GM12878 (cell line): ENCODE results near the gene ASGR2. TPM values are rescaled to one million over a fixed set of nuclear protein-coding genes. Genes with fewer than 3 reads are reported as not detected.

Experiments used
- ATAC-seq: fragments of 200-7000 bp; cut with Tn5 transposase; 3 replicates; pipeline ENCODE4 v1.9.1; 2020; ENCODE audit warnings: mild to moderate bottlenecking, moderate library complexity
- BruUV-seq: library from RNA; stranded (reverse); fragments of 400-500 nt; replicated peaks from 2 replicates; lab custom pipeline; 2021; lab: Mats Ljungman, UMichigan
- CTCF ChIA-PET: fragments of 300-600 bp; sonication (Branson Sonifier 250); formaldehyde crosslinking; extraction: SDS; loops from one replicate; lab custom pipeline; 2021; ENCODE audit warnings: inconsistent platforms; lab: Yijun Ruan, JAX
- POLR2A ChIA-PET: fragments of 350-600 bp; formaldehyde crosslinking; extraction: SDS; loops from one replicate; lab custom pipeline; 2021; ENCODE audit warnings: inconsistent platforms; lab: Charles Lee
- RAD21 ChIA-PET: fragments of 300-600 bp; sonication (Branson Sonifier 250); formaldehyde crosslinking; loops from one replicate; lab custom pipeline; 2023; ENCODE audit warnings: antibody characterized with exemption; ENCODE audit not compliant: unreplicated experiment; lab: Charles Lee
- SMC1A ChIA-PET: fragments of 300-600 bp; sonication (Branson Sonifier 250); formaldehyde crosslinking; loops from one replicate; lab custom pipeline; 2023; ENCODE audit not compliant: unreplicated experiment, uncharacterized antibody; lab: Charles Lee
- DNase-seq: peaks from one replicate; pipeline ENCODE4 v3.0.0-alpha.2; 2011; ENCODE audit warnings: low read depth, low spot score
- FAIRE-seq: peaks from 3 replicates; lab custom pipeline; 2011; peaks lifted over from hg19 to GRCh38; lab: Jason Lieb, UNC
- H2AFZ ChIP-seq: 2 replicates; pipeline ENCODE4 v1.6.0; 2011; ENCODE audit warnings: low read depth, low read length, control low read depth; ENCODE audit not compliant: control insufficient read depth
- H3K27ac ChIP-seq: 2 replicates; pipeline ENCODE4 v1.5.1; 2011; ENCODE audit warnings: control low read depth; ENCODE audit not compliant: control insufficient read depth, insufficient read depth
- H3K27me3 ChIP-seq, 2 experiments: replicated peaks in 1 of 2; 2 replicates each; pipeline versions ENCODE4 v1.6.0 to v1.6.1; 2011; ENCODE audit warnings: low read length in 1 of 2; ENCODE audit not compliant: control insufficient read depth in 2 of 2, insufficient read depth in 2 of 2
- H3K36me3 ChIP-seq, 2 experiments: 2 replicates each; pipeline ENCODE4 v1.5.1; 2011; ENCODE audit warnings: low read length in 1 of 2; ENCODE audit not compliant: control insufficient read depth in 2 of 2, insufficient read depth in 2 of 2
- H3K4me1 ChIP-seq: 2 replicates; pipeline ENCODE4 v1.6.1; 2011; ENCODE audit warnings: mild to moderate bottlenecking, low read length, moderate library complexity, mixed read lengths; ENCODE audit not compliant: control insufficient read depth, insufficient read depth
- H3K4me2 ChIP-seq: 2 replicates; pipeline ENCODE4 v1.6.0; 2011; ENCODE audit warnings: control low read depth; ENCODE audit not compliant: control insufficient read depth, insufficient read depth
- H3K4me3 ChIP-seq: fragments of 200-600 bp; sonication (generic); 2 replicates; pipeline ENCODE4 v1.5.1; 2016
- H3K79me2 ChIP-seq: 2 replicates; pipeline ENCODE4 v1.6.0; 2011; ENCODE audit warnings: low read length; ENCODE audit not compliant: control insufficient read depth, insufficient read depth
- H3K9ac ChIP-seq: 2 replicates; pipeline ENCODE4 v1.8.0; 2011; ENCODE audit warnings: low read length, control low read depth, mixed read lengths; ENCODE audit not compliant: control insufficient read depth, insufficient read depth
- H3K9me3 ChIP-seq: replicated peaks from 3 replicates; pipeline ENCODE4 v1.5.1; 2011; ENCODE audit warnings: mild to moderate bottlenecking, low read length; ENCODE audit not compliant: control insufficient read depth, insufficient read depth
- H4K20me1 ChIP-seq: 2 replicates; pipeline ENCODE4 v1.6.0; 2011; ENCODE audit not compliant: control insufficient read depth, insufficient read depth
- ATF2 ChIP-seq: IDR thresholded peaks from 2 replicates; pipeline ENCODE4 v1.6.1; 2012; ENCODE audit warnings: low read length, inconsistent platforms
- BCL3 ChIP-seq: IDR thresholded peaks from 2 replicates; pipeline ENCODE4 v1.6.1; 2011; ENCODE audit warnings: borderline replicate concordance, low read depth, mild to moderate bottlenecking, moderate library complexity, low read length; ENCODE audit not compliant: insufficient read depth, poor library complexity, severe bottlenecking
- BMI1 ChIP-seq: fragments of 450-650 bp; IDR thresholded peaks from 2 replicates; pipeline ENCODE4 v1.6.1; 2016; ENCODE audit warnings: mild to moderate bottlenecking, moderate library complexity, borderline replicate concordance
- CBX5 ChIP-seq: sonication (generic); IDR thresholded peaks from 2 replicates; pipeline ENCODE4 v1.6.1; 2016; ENCODE audit warnings: low read depth, moderate library complexity, mild to moderate bottlenecking, inconsistent platforms
- CHD4 ChIP-seq: fragments of 200-600 bp; sonication (generic); IDR thresholded peaks from 2 replicates; pipeline ENCODE4 v1.6.1; 2016; ENCODE audit warnings: mild to moderate bottlenecking
- ETV6 ChIP-seq, 2 experiments: fragments of 450-650 bp in 1 of 2; IDR thresholded peaks in 1 of 2; conservative IDR thresholded peaks in 1 of 2; 2 replicates each; pipeline ENCODE4 v1.6.1; 2014; ENCODE audit warnings: antibody characterized with exemption in 1 of 2, borderline replicate concordance in 1 of 2, low read depth in 1 of 2, mild to moderate bottlenecking in 1 of 2, moderate library complexity in 1 of 2
- FOS ChIP-seq: IDR thresholded peaks from 3 replicates; pipeline ENCODE4 v1.6.1; 2011; ENCODE audit warnings: borderline replicate concordance; ENCODE audit not compliant: insufficient read length; ENCODE audit errors: extremely low read depth
- HDAC6 ChIP-seq: fragments of 200-600 bp; sonication (generic); IDR thresholded peaks from one replicate; pipeline ENCODE4 v1.8.0; 2017; ENCODE audit warnings: antibody characterized with exemption; ENCODE audit not compliant: unreplicated experiment
- HDGF ChIP-seq: fragments of 450-650 bp; IDR thresholded peaks from 2 replicates; pipeline ENCODE4 v1.6.1; 2016; ENCODE audit warnings: antibody characterized with exemption
- NFYA ChIP-seq: IDR thresholded peaks from 2 replicates; pipeline ENCODE4 v1.6.1; 2011; ENCODE audit warnings: low read depth, mild to moderate bottlenecking, low read length, improper control_type of control experiment, borderline replicate concordance
- NR2C2 ChIP-seq: IDR thresholded peaks from 2 replicates; pipeline ENCODE4 v1.6.1; 2011; ENCODE audit warnings: borderline replicate concordance, low read depth; ENCODE audit not compliant: control insufficient read depth, insufficient read length
- PKNOX1 ChIP-seq: fragments of 450-650 bp; IDR thresholded peaks from 2 replicates; pipeline ENCODE4 v1.6.1; 2016; ENCODE audit warnings: mild to moderate bottlenecking
- POLR2AphosphoS2 ChIP-seq: IDR thresholded peaks from 2 replicates; pipeline ENCODE4 v1.6.1; 2011; ENCODE audit warnings: low read depth, mild to moderate bottlenecking, low read length, improper control_type of control experiment, moderate library complexity
- SMAD1 ChIP-seq: fragments of 450-650 bp; IDR thresholded peaks from 2 replicates; pipeline ENCODE4 v1.6.1; 2018; ENCODE audit warnings: mild to moderate bottlenecking, low read depth; ENCODE audit not compliant: partially characterized antibody
- SP1 ChIP-seq: IDR thresholded peaks from one replicate; pipeline ENCODE4 v1.6.1; 2011; ENCODE audit warnings: low read depth, low read length
- TBL1XR1 ChIP-seq: IDR thresholded peaks from 2 replicates; pipeline ENCODE4 v1.6.1; 2012; ENCODE audit warnings: low read depth, low read length, improper control_type of control experiment
- WGBS: methylation state at CpG from one replicate; pipeline ENCODE4 v1.1.6; 2016; ENCODE audit warnings: low lambda C conversion rate; ENCODE audit not compliant: insufficient replicate concordance, insufficient coverage; ENCODE audit errors: missing lambda C conversion rate; 5-methylcytosine and 5-hydroxymethylcytosine counted together
- in situ Hi-C: fragments of 300-500 bp; cut with MboI; formaldehyde crosslinking; loops from 9 replicates; pipeline ENCODE4 v1.14.3; 2018; ENCODE audit warnings: mixed read lengths
- intact Hi-C: fragments of 100-400 bp; cut with micrococcal nuclease; formaldehyde crosslinking; loops from one replicate; pipeline ENCODE4 v1.14.2; 2022; ENCODE audit not compliant: unreplicated experiment
- polyA plus RNA-seq, 11 experiments: library from polyadenylated mRNA; depleted of rRNA in 4 of 11; unstranded in 6 of 11; stranded (reverse) in 5 of 11; fragments of >200 nt; fragmentation: Nextera tagmentation in 4 of 11; fragmentation: Illumina TruSeq in 1 of 11; extraction: Ambion mirVana in 4 of 11; extraction: Trizol in 1 of 11; gene quantifications; 1 replicate in 1 of 11; 2 replicates in 10 of 11; pipeline versions ENCODE4 v1.2.1 to v1.2.3, GENCODE V29; 2011 to 2016; ENCODE audit warnings: inconsistent platforms in 2 of 11, missing spikeins in 2 of 11, low read depth in 1 of 11
- total RNA-seq, 4 experiments: library from RNA; depleted of rRNA in 3 of 4; stranded (reverse); fragments of >200 nt in 3 of 4; fragmentation: Illumina TruSeq in 1 of 4; extraction: Trizol in 1 of 4; gene quantifications; 2 replicates each; pipeline versions ENCODE4 v1.2.1 to v1.2.3, GENCODE V29; 2013 to 2021

ASGR2 gene
- total and polyA plus RNA-seq, 10 of the 15 experiments (the other 5 are each of a cell fraction or from before 2014, with no cell fraction given) = not detected

GRCh38 chr17:7138800-7139381 is 24.3 kb upstream of the ASGR2 start (continued):
- TF ChIP-seq FOS (no peak), NFYA (no peak), SMAD1 (no peak), BCL3 (no peak)
- TF ChIP-seq, all 136 proteins: peak for 0

GRCh38 chr17:7137171-7137943 is 22.7 kb upstream of the ASGR2 start:
- no peak overlapping the region for H3K4me3 ChIP-seq
- H4K20me1 ChIP-seq = no peaks in the 10 kb centered on the region
- DNase-seq (no peak), FAIRE-seq (no peak), ATAC-seq (no peak)
- H3K36me3 ChIP-seq = no peaks in the 10 kb centered on the region
- POLR2A ChIA-PET = interaction anchor here (0.7 to 1.6 kb wide), 3 partner anchors 15 to 102 kb away, joined by 3 to 5 read pairs (median 3); partner anchors contain the start of gene SLC16A13
- in situ Hi-C loops = loop anchor here (5.0 kb wide), 2 partner anchors 85 to 225 kb away; no protein-coding TSS in a partner anchor
- intact Hi-C loops = loop anchor here (5.0 kb wide), 1 partner anchor 225 kb away; no protein-coding TSS in a partner anchor
- no peaks in the 10 kb centered on the region for H3K9me3 ChIP-seq
- BruUV-seq = no TSS peak
- H3K4me2 ChIP-seq = no peak overlapping the region
- no peak overlapping the region for H3K9ac ChIP-seq
- CTCF ChIA-PET = interaction anchor here (0.7 to 12.7 kb wide), 26 partner anchors 7 to 419 kb away, joined by 3 to 590 read pairs (median 4); partner anchors contain the start of genes CLEC10A, SLC16A11 and SLC16A13
- no peaks in the 10 kb centered on the region for H3K79me2 ChIP-seq
- SMC1A ChIA-PET = interaction anchor here (0.8 to 11.2 kb wide), 6 partner anchors 10 to 116 kb away, joined by 3 to 356 read pairs (median 4); partner anchors contain the start of gene SLC16A11
- no peak overlapping the region for H3K27ac ChIP-seq
- WGBS = 44% methylated on average over 13 of the region's 13 CpGs
- H3K27me3 ChIP-seq = peaks cover 0 to 3% of the 10 kb centered on the region in 2 experiments; a peak in 2 of 4 replicates
- RAD21 ChIA-PET = interaction anchor here (0.6 to 9.9 kb wide), 7 partner anchors 40 to 227 kb away, joined by 3 to 269 read pairs (median 4); partner anchors contain the start of gene SLC16A11
- no peak overlapping the region for H2AFZ ChIP-seq
- peaks cover 11% of the 10 kb centered on the region for H3K4me1 ChIP-seq
- TF ChIP-seq PKNOX1 (no peak), SP1 (no peak), NR2C2 (no peak), BMI1 (no peak), POLR2AphosphoS2 (no peak), ETV6 (conservative IDR thresholded peaks at IDR 0.05 in 1 of 2, IDR thresholded peaks at IDR 0.05 in 1 of 2; ENCODE audit: borderline replicate concordance in 1 of 2, low read depth in 1 of 2) (no peak), TBL1XR1 (no peak), HDAC6 (no peak), CBX5 (no peak), HDGF (no peak), ATF2 (no peak), CHD4 (no peak)
